GM12892 (cell line): ENCODE results near the gene PTGFR. TPM values are rescaled to one million over a fixed set of nuclear protein-coding genes. Genes with fewer than 3 reads are reported as not detected.

Source experiments
- DNase-seq: peaks from one replicate; pipeline ENCODE4 v3.0.0; 2011; ENCODE audit not compliant: insufficient read length
- FAIRE-seq: peaks from 2 replicates; lab custom pipeline; 2011; peaks lifted over from hg19 to GRCh38; lab: Jason Lieb, UNC
- POLR2A ChIP-seq: IDR thresholded peaks from 2 replicates; pipeline ENCODE4 v1.6.1; 2011; ENCODE audit warnings: low read depth, low read length, control low read depth
- POLR2AphosphoS5 ChIP-seq: IDR thresholded peaks from 2 replicates; pipeline ENCODE4 v1.6.1; 2011; ENCODE audit warnings: low read depth, low read length, control low read depth
- TAF1 ChIP-seq: IDR thresholded peaks from 2 replicates; pipeline ENCODE4 v1.6.1; 2011; ENCODE audit warnings: low read depth, mild to moderate bottlenecking, control low read depth, low read length, borderline replicate concordance
- polyA plus RNA-seq: library from polyadenylated mRNA; unstranded; fragments of >200 nt; gene quantifications from one replicate; pipeline ENCODE4 v1.2.1, GENCODE V29; 2012; ENCODE audit warnings: missing spikeins, inconsistent platforms; ENCODE audit not compliant: missing spikeins

The PTGFR gene
- 0.06 TPM for polyA plus RNA-seq

GRCh38 chr1:78490861-78491450 lies at the start of gene PTGFR:
Gene PTGFR, plus strand, starts transcription at chr1:78490974. Its CDS starts 1,770 bp downstream, at chr1:78492744.
- TF ChIP-seq POLR2AphosphoS5: no peak
- TF ChIP-seq TAF1: no peak
- TF ChIP-seq POLR2A: no peak
- DNase-seq: no peak
- FAIRE-seq: no peak

- no peak for FAIRE-seq
- DNase-seq: no peak
Measured at GRCh38 chr1:78441921-78442320, 48.9 kb upstream of the PTGFR start.

GRCh38 chr1:78447086-78447485 lies 43.7 kb upstream of the PTGFR start:
- FAIRE-seq (no peak), DNase-seq (no peak)
- no peak for TF ChIP-seq POLR2A

More at GRCh38 chr1:78441921-78442320, 48.9 kb upstream of the PTGFR start:
- TF ChIP-seq TAF1: no peak
- no peak for TF ChIP-seq POLR2A
- no peak for TF ChIP-seq POLR2AphosphoS5

- no peak for DNase-seq
- no peak for TF ChIP-seq POLR2AphosphoS5
- no peak for TF ChIP-seq POLR2A
- no peak for TF ChIP-seq TAF1
- FAIRE-seq: no peak
Measured at GRCh38 chr1:78464449-78464891, 26.3 kb upstream of the PTGFR start.

- TF ChIP-seq POLR2AphosphoS5: no peak
- TF ChIP-seq TAF1: no peak
- TF ChIP-seq POLR2A: no peak
- no peak for FAIRE-seq
- DNase-seq: no peak
Measured at GRCh38 chr1:78465143-78465542, 25.6 kb upstream of the PTGFR start.

GRCh38 chr1:78468521-78468920 lies 22.3 kb upstream of the PTGFR start:
- no peak for DNase-seq
- TF ChIP-seq TAF1 (no peak), POLR2AphosphoS5 (no peak), POLR2A (no peak)

GRCh38 chr1:78469576-78469975 lies 21.2 kb upstream of the PTGFR start:
- FAIRE-seq (no peak), DNase-seq (no peak)
- TF ChIP-seq POLR2AphosphoS5: no peak
- no peak for TF ChIP-seq POLR2A

More at GRCh38 chr1:78468521-78468920, 22.3 kb upstream of the PTGFR start:
- no peak for FAIRE-seq

GRCh38 chr1:78471890-78472620 lies 18.7 kb upstream of the PTGFR start:
- no peak for TF ChIP-seq TAF1
- DNase-seq (no peak), FAIRE-seq (no peak)

- no peak for DNase-seq
Measured at GRCh38 chr1:78472851-78473496, 17.8 kb upstream of the PTGFR start.

GRCh38 chr1:78474092-78474491 lies 16.7 kb upstream of the PTGFR start:
- TF ChIP-seq POLR2A (no peak), TAF1 (no peak), POLR2AphosphoS5 (no peak)
- DNase-seq: no peak
- no peak for FAIRE-seq

More at GRCh38 chr1:78472851-78473496, 17.8 kb upstream of the PTGFR start:
- no peak for TF ChIP-seq POLR2A
- no peak for TF ChIP-seq POLR2AphosphoS5
- TF ChIP-seq TAF1: no peak
- FAIRE-seq: no peak

GRCh38 chr1:78475888-78476610 lies 14.7 kb upstream of the PTGFR start:
- TF ChIP-seq POLR2A (no peak), POLR2AphosphoS5 (no peak), TAF1 (no peak)
- no peak for DNase-seq

More at GRCh38 chr1:78475888-78476610, 14.7 kb upstream of the PTGFR start:
- no peak for FAIRE-seq
